Central memory CD8-positive, alpha-beta T cell (primary cell): Measurements from ENCODE around the gene CBLN1.
A peak's percentile ranks its signal among the peaks of the same experiment; 100 is the strongest.

Source experiments
- ATAC-seq: fragments of 150-1000 bp; cut with Tn5 transposase; replicated peaks from 2 replicates; pipeline ENCODE4 v1.10.0; 2022; ENCODE audit warnings: mild to moderate bottlenecking, moderate FRiP score, moderate number of reproducible peaks; ENCODE audit not compliant: poor library complexity, severe bottlenecking; ENCODE audit errors: extremely low read depth
- DNase-seq, 2 donors: peaks; one replicate each; pipeline ENCODE4 v3.0.0; 2021; ENCODE audit warnings: low spot score in 2 of 2
- H3K27ac Mint-ChIP-seq: one replicate; pipeline ENCODE4 v1.8.0; 2022; ENCODE audit warnings: low read depth, mild to moderate bottlenecking, moderate library complexity, mixed read lengths
- H3K27me3 Mint-ChIP-seq: one replicate; pipeline ENCODE4 v1.8.0; 2022; ENCODE audit warnings: mixed read lengths
- H3K36me3 Mint-ChIP-seq: one replicate; pipeline ENCODE4 v1.8.0; 2022; ENCODE audit warnings: mild to moderate bottlenecking, moderate library complexity, mixed read lengths; ENCODE audit not compliant: insufficient read depth
- H3K4me1 Mint-ChIP-seq: one replicate; pipeline ENCODE4 v1.8.0; 2022; ENCODE audit warnings: mixed read lengths
- H3K4me3 Mint-ChIP-seq: one replicate; pipeline ENCODE4 v1.8.0; 2022; ENCODE audit warnings: mild to moderate bottlenecking, moderate library complexity, mixed read lengths
- H3K9me3 Mint-ChIP-seq: one replicate; pipeline ENCODE4 v1.8.0; 2022; ENCODE audit warnings: mixed read lengths

CBLN1 gene

GRCh38 chr16:49281480-49281842 lies at the start of gene CBLN1:
Gene CBLN1, minus strand, starts transcription at chr16:49281838. Its CDS starts 373 bp downstream, at chr16:49281465.
- Mint-ChIP-seq H3K27me3 (peaks cover 69% of the 10 kb centered on the region), H3K4me3 (peak within 1 kb of the TSS; percentile 69)
- ATAC-seq: no peak

GRCh38 chr16:49330562-49331201 lies 49.0 kb upstream of the CBLN1 start:
- no peak overlapping the region for H3K4me3 Mint-ChIP-seq
- peaks cover 19% of the 10 kb centered on the region for H3K27me3 Mint-ChIP-seq
- no peak overlapping the region for H3K27ac Mint-ChIP-seq
- no peaks in the 10 kb centered on the region for H3K4me1 Mint-ChIP-seq
- DNase-seq (no peak), ATAC-seq (no peak)
- no peaks in the 10 kb centered on the region for H3K9me3 Mint-ChIP-seq
- H3K36me3 Mint-ChIP-seq: no peaks in the 10 kb centered on the region

More at GRCh38 chr16:49281480-49281842, at the start of gene CBLN1:
- H3K27ac Mint-ChIP-seq: no peak within 1 kb of the TSS
- peaks cover 6% of the 10 kb centered on the region for H3K4me1 Mint-ChIP-seq
- DNase-seq: no peak
- H3K36me3 Mint-ChIP-seq: peaks cover 3% of the 10 kb centered on the region
- peaks cover 5% of the 10 kb centered on the region for H3K9me3 Mint-ChIP-seq

- no peaks in the 10 kb centered on the region for H3K9me3 Mint-ChIP-seq
- no peak overlapping the region for H3K4me3 Mint-ChIP-seq
These were observed 46.7 kb upstream of the CBLN1 start for GRCh38 chr16:49328325-49328724.

GRCh38 chr16:49327466-49327865 lies 45.8 kb upstream of the CBLN1 start:
- Mint-ChIP-seq H3K4me3 (no peak overlapping the region), H3K4me1 (no peaks in the 10 kb centered on the region), H3K27ac (no peak overlapping the region), H3K9me3 (no peaks in the 10 kb centered on the region), H3K27me3 (peaks cover 9% of the 10 kb centered on the region), H3K36me3 (no peaks in the 10 kb centered on the region)
- no peak for ATAC-seq
- no peak for DNase-seq

More at GRCh38 chr16:49328325-49328724, 46.7 kb upstream of the CBLN1 start:
- Mint-ChIP-seq H3K36me3 (no peaks in the 10 kb centered on the region), H3K27me3 (peaks cover 9% of the 10 kb centered on the region), H3K4me1 (no peaks in the 10 kb centered on the region), H3K27ac (no peak overlapping the region)
- DNase-seq (no peak), ATAC-seq (no peak)

- no peak overlapping the region for H3K4me3 Mint-ChIP-seq
- no peaks in the 10 kb centered on the region for H3K9me3 Mint-ChIP-seq
- H3K27me3 Mint-ChIP-seq: peaks cover 9% of the 10 kb centered on the region
- no peak overlapping the region for H3K27ac Mint-ChIP-seq
- no peaks in the 10 kb centered on the region for H3K4me1 Mint-ChIP-seq
- DNase-seq (no peak), ATAC-seq (no peak)
- H3K36me3 Mint-ChIP-seq: no peaks in the 10 kb centered on the region
These were observed 43.1 kb upstream of the CBLN1 start for GRCh38 chr16:49324703-49325102.

GRCh38 chr16:49315602-49316001 lies 34.0 kb upstream of the CBLN1 start:
- H3K27ac Mint-ChIP-seq: no peak overlapping the region
- H3K36me3 Mint-ChIP-seq: no peaks in the 10 kb centered on the region

GRCh38 chr16:49312389-49312985 lies 30.8 kb upstream of the CBLN1 start:
- no peak overlapping the region for H3K4me3 Mint-ChIP-seq
- no peak for DNase-seq
- H3K36me3 Mint-ChIP-seq: no peaks in the 10 kb centered on the region
- no peak for ATAC-seq
- no peak overlapping the region for H3K27ac Mint-ChIP-seq
- H3K9me3 Mint-ChIP-seq: no peaks in the 10 kb centered on the region
- H3K4me1 Mint-ChIP-seq: no peaks in the 10 kb centered on the region
- H3K27me3 Mint-ChIP-seq: peaks cover 12% of the 10 kb centered on the region

More at GRCh38 chr16:49315602-49316001, 34.0 kb upstream of the CBLN1 start:
- DNase-seq (no peak), ATAC-seq (no peak)
- Mint-ChIP-seq H3K4me3 (no peak overlapping the region), H3K9me3 (no peaks in the 10 kb centered on the region), H3K4me1 (no peaks in the 10 kb centered on the region), H3K27me3 (peaks cover 12% of the 10 kb centered on the region)

- Mint-ChIP-seq H3K27ac (no peak overlapping the region), H3K4me1 (no peaks in the 10 kb centered on the region), H3K36me3 (no peaks in the 10 kb centered on the region), H3K27me3 (peaks cover 12% of the 10 kb centered on the region), H3K4me3 (no peak overlapping the region), H3K9me3 (no peaks in the 10 kb centered on the region)
- DNase-seq (no peak), ATAC-seq (no peak)
These were observed 30.2 kb upstream of the CBLN1 start for GRCh38 chr16:49311823-49312222.

- no peak for ATAC-seq
These were observed 25.5 kb upstream of the CBLN1 start for GRCh38 chr16:49307176-49307575.

GRCh38 chr16:49305406-49305805 lies 23.8 kb upstream of the CBLN1 start:
- Mint-ChIP-seq H3K4me1 (no peaks in the 10 kb centered on the region), H3K36me3 (no peaks in the 10 kb centered on the region), H3K4me3 (no peak overlapping the region), H3K27ac (no peak overlapping the region), H3K27me3 (no peaks in the 10 kb centered on the region), H3K9me3 (peaks cover 5% of the 10 kb centered on the region)
- no peak for DNase-seq
- no peak for ATAC-seq

More at GRCh38 chr16:49307176-49307575, 25.5 kb upstream of the CBLN1 start:
- H3K36me3 Mint-ChIP-seq: no peaks in the 10 kb centered on the region
- H3K4me1 Mint-ChIP-seq: no peaks in the 10 kb centered on the region
- H3K27me3 Mint-ChIP-seq: peaks cover 5% of the 10 kb centered on the region
- no peak overlapping the region for H3K4me3 Mint-ChIP-seq
- DNase-seq: no peak
- H3K9me3 Mint-ChIP-seq: peaks cover 5% of the 10 kb centered on the region
- no peak overlapping the region for H3K27ac Mint-ChIP-seq

- no peak overlapping the region for H3K4me3 Mint-ChIP-seq
- H3K4me1 Mint-ChIP-seq: no peaks in the 10 kb centered on the region
- no peaks in the 10 kb centered on the region for H3K36me3 Mint-ChIP-seq
- no peak overlapping the region for H3K27ac Mint-ChIP-seq
- ATAC-seq: no peak
- no peaks in the 10 kb centered on the region for H3K9me3 Mint-ChIP-seq
- no peaks in the 10 kb centered on the region for H3K27me3 Mint-ChIP-seq
- DNase-seq: no peak
These were observed 10.8 kb upstream of the CBLN1 start for GRCh38 chr16:49292413-49292812.

- Mint-ChIP-seq H3K36me3 (no peaks in the 10 kb centered on the region), H3K27ac (no peak overlapping the region), H3K9me3 (peaks cover 5% of the 10 kb centered on the region), H3K27me3 (peaks cover 27% of the 10 kb centered on the region), H3K4me3 (no peak overlapping the region), H3K4me1 (peaks cover 4% of the 10 kb centered on the region)
- DNase-seq (no peak), ATAC-seq (no peak)
These were observed 5.9 kb upstream of the CBLN1 start for GRCh38 chr16:49287572-49287971.

GRCh38 chr16:49284962-49285361 lies 3.3 kb upstream of the CBLN1 start:
- Mint-ChIP-seq H3K27ac (no peak overlapping the region), H3K4me1 (peaks cover 6% of the 10 kb centered on the region), H3K36me3 (peaks cover 3% of the 10 kb centered on the region), H3K27me3 (peaks cover 34% of the 10 kb centered on the region), H3K9me3 (peaks cover 5% of the 10 kb centered on the region), H3K4me3 (no peak overlapping the region)
- no peak for DNase-seq
- ATAC-seq: no peak
